IMR-90 (cell line): ENCODE data around the gene KCTD5. TPM values are rescaled to one million over a fixed set of nuclear protein-coding genes. Genes with fewer than 3 reads are reported as not detected.

Experiments used
- ATAC-seq: fragments of 200-7000 bp; cut with Tn5 transposase; 2 replicates; pipeline ENCODE4 v1.9.1; 2020; ENCODE audit warnings: low read depth, mild to moderate bottlenecking, moderate library complexity
- BruUV-seq: library from RNA; stranded (reverse); fragments of 400-500 nt; replicated peaks from 2 replicates; lab custom pipeline; 2021; lab: Mats Ljungman, UMichigan
- CTCF ChIA-PET: fragments of 300-600 bp; formaldehyde crosslinking; extraction: SDS; loops from one replicate; lab custom pipeline; 2021; ENCODE audit warnings: antibody characterized with exemption; lab: Yijun Ruan, JAX
- POLR2A ChIA-PET: fragments of 300-600 bp; sonication (Branson Sonifier 250); formaldehyde crosslinking; loops from one replicate; lab custom pipeline; 2022; ENCODE audit warnings: antibody characterized with exemption; ENCODE audit not compliant: unreplicated experiment; lab: Charles Lee
- DNase-seq: peaks from one replicate; pipeline ENCODE4 v3.0.0; 2013
- H2AFZ ChIP-seq: replicated peaks from 2 replicates; pipeline ENCODE3; 2013; ENCODE audit warnings: low read length, mild to moderate bottlenecking; ENCODE audit not compliant: poor library complexity
- H2AK5ac ChIP-seq: 2 replicates; pipeline ENCODE4 v1.6.1; 2013; ENCODE audit warnings: low read depth, low read length, inconsistent platforms
- H2AK9ac ChIP-seq: replicated peaks from 2 replicates; pipeline ENCODE3; 2013; ENCODE audit warnings: mild to moderate bottlenecking, low read depth, low read length, moderate library complexity; ENCODE audit not compliant: poor library complexity
- H2BK120ac ChIP-seq: 2 replicates; pipeline ENCODE4 v1.6.1; 2013; ENCODE audit warnings: low read depth, low read length, inconsistent platforms
- H2BK15ac ChIP-seq: 3 replicates; pipeline ENCODE4 v1.6.1; 2013; ENCODE audit warnings: low read depth, low read length, inconsistent platforms
- H2BK20ac ChIP-seq: 2 replicates; pipeline ENCODE4 v1.6.1; 2013; ENCODE audit warnings: low read depth, mild to moderate bottlenecking, inconsistent platforms, low read length, moderate library complexity
- H2BK5ac ChIP-seq: 2 replicates; pipeline ENCODE4 v1.6.1; 2013; ENCODE audit warnings: mild to moderate bottlenecking, low read depth, low read length, inconsistent platforms; ENCODE audit not compliant: poor library complexity, severe bottlenecking
- H3K14ac ChIP-seq: replicated peaks from 2 replicates; pipeline ENCODE4 v1.6.1; 2013; ENCODE audit warnings: low read depth, low read length, inconsistent platforms
- H3K18ac ChIP-seq: 2 replicates; pipeline ENCODE4 v1.6.1; 2013; ENCODE audit warnings: low read depth, low read length, control low read depth
- H3K23ac ChIP-seq: 2 replicates; pipeline ENCODE4 v1.6.1; 2013; ENCODE audit warnings: low read depth, low read length, inconsistent platforms
- H3K27ac ChIP-seq: 2 replicates; pipeline ENCODE4 v1.5.1; 2013; ENCODE audit warnings: mild to moderate bottlenecking, control low read depth, low read length; ENCODE audit not compliant: insufficient read depth
- H3K27me3 ChIP-seq: 2 replicates; pipeline ENCODE4 v1.6.1; 2013; ENCODE audit warnings: low read length; ENCODE audit not compliant: control insufficient read depth, insufficient read depth
- H3K36me3 ChIP-seq: 2 replicates; pipeline ENCODE4 v1.6.1; 2013; ENCODE audit warnings: low read length, mixed read lengths; ENCODE audit not compliant: control insufficient read depth, insufficient read depth
- H3K4ac ChIP-seq: 2 replicates; pipeline ENCODE4 v1.6.1; 2013; ENCODE audit warnings: low read depth, low read length, inconsistent platforms
- H3K4me1 ChIP-seq: 2 replicates; pipeline ENCODE4 v1.6.1; 2013; ENCODE audit warnings: low read length, mixed read lengths; ENCODE audit not compliant: control insufficient read depth, insufficient read depth
- H3K4me2 ChIP-seq: 2 replicates; pipeline ENCODE4 v1.6.1; 2013; ENCODE audit warnings: low read depth, mild to moderate bottlenecking, control low read depth, low read length, moderate library complexity
- H3K4me3 ChIP-seq: 2 replicates; pipeline ENCODE4 v1.5.1; 2013; ENCODE audit warnings: low read depth, mild to moderate bottlenecking, control low read depth, low read length, moderate library complexity; ENCODE audit not compliant: insufficient read depth
- H3K56ac ChIP-seq: 2 replicates; pipeline ENCODE4 v1.6.1; 2013; ENCODE audit warnings: low read length, inconsistent platforms; ENCODE audit not compliant: insufficient read depth; ENCODE audit errors: extremely low read depth
- H3K79me1 ChIP-seq, 2 experiments: 2 replicates each; pipeline ENCODE4 v1.6.1; 2013; ENCODE audit warnings: low read length in 2 of 2, inconsistent platforms in 1 of 2, low read depth in 1 of 2
- H3K9ac ChIP-seq: 2 replicates; pipeline ENCODE4 v1.6.1; 2013; ENCODE audit warnings: low read depth, low read length, control low read depth
- H3K9me1 ChIP-seq: 2 replicates; pipeline ENCODE4 v1.6.1; 2013; ENCODE audit warnings: low read length, inconsistent platforms; ENCODE audit not compliant: insufficient read depth
- H3K9me3 ChIP-seq: 2 replicates; pipeline ENCODE4 v1.6.1; 2013; ENCODE audit warnings: low read length; ENCODE audit not compliant: control insufficient read depth, insufficient read depth
- H4K20me1 ChIP-seq: 2 replicates; pipeline ENCODE4 v1.6.1; 2013; ENCODE audit warnings: low read length, inconsistent platforms; ENCODE audit not compliant: insufficient read depth
- H4K5ac ChIP-seq: 2 replicates; pipeline ENCODE4 v1.6.1; 2013; ENCODE audit warnings: mild to moderate bottlenecking, low read depth, low read length, control low read depth
- H4K8ac ChIP-seq, 2 experiments: 2 replicates each; pipeline ENCODE4 v1.6.1; 2013; ENCODE audit warnings: low read depth in 2 of 2, low read length in 2 of 2, control low read depth in 1 of 2, inconsistent platforms in 1 of 2
- H4K91ac ChIP-seq: 2 replicates; pipeline ENCODE4 v1.6.1; 2013; ENCODE audit warnings: low read depth, low read length, inconsistent platforms; ENCODE audit not compliant: insufficient read depth
- BHLHE40 ChIP-seq: fragments of 150-350 bp; IDR thresholded peaks from 2 replicates; pipeline ENCODE4 v1.6.1; 2016; ENCODE audit warnings: mild to moderate bottlenecking, low read depth, low read length
- CHD1 ChIP-seq: IDR thresholded peaks from 2 replicates; pipeline ENCODE4 v1.6.1; 2012; ENCODE audit warnings: low read depth, low read length, improper control_type of control experiment
- FOS ChIP-seq: fragments of 150-350 bp; IDR thresholded peaks from 2 replicates; pipeline ENCODE4 v1.6.1; 2016; ENCODE audit warnings: low read depth, low read length
- MAFK ChIP-seq: IDR thresholded peaks from 2 replicates; pipeline ENCODE4 v1.6.1; 2012; ENCODE audit warnings: low read depth, low read length, improper control_type of control experiment
- MAZ ChIP-seq: IDR thresholded peaks from 2 replicates; pipeline ENCODE4 v1.6.1; 2012; ENCODE audit warnings: low read depth, mild to moderate bottlenecking, low read length, improper control_type of control experiment, moderate library complexity, borderline replicate concordance
- MXI1 ChIP-seq: IDR thresholded peaks from 2 replicates; pipeline ENCODE4 v1.6.1; 2012; ENCODE audit warnings: low read depth, mild to moderate bottlenecking, low read length, moderate library complexity, borderline replicate concordance
- POLR2A ChIP-seq: IDR thresholded peaks from 2 replicates; pipeline ENCODE4 v1.6.1; 2012; ENCODE audit warnings: mild to moderate bottlenecking, low read depth, low read length
- RCOR1 ChIP-seq: IDR thresholded peaks from 2 replicates; pipeline ENCODE4 v1.6.1; 2012; ENCODE audit warnings: mild to moderate bottlenecking, low read length, improper control_type of control experiment; ENCODE audit not compliant: insufficient replicate concordance
- RFX5 ChIP-seq: IDR thresholded peaks from 2 replicates; pipeline ENCODE4 v1.8.0; 2012; ENCODE audit warnings: low read depth, mild to moderate bottlenecking, low read length, moderate library complexity
- SMC3 ChIP-seq: fragments of 150-350 bp; IDR thresholded peaks from 2 replicates; pipeline ENCODE4 v1.6.1; 2016; ENCODE audit warnings: low read depth, mild to moderate bottlenecking, antibody characterized with exemption, low read length, moderate library complexity
- USF2 ChIP-seq: fragments of 150-350 bp; IDR thresholded peaks from 2 replicates; pipeline ENCODE4 v1.6.1; 2017; ENCODE audit warnings: mild to moderate bottlenecking, antibody characterized with exemption, low read length, low read depth
- WGBS, 2 experiments: methylation state at CpG; one replicate each; pipeline versions ENCODE4 v1.1.5 to v1.1.7; 2013; ENCODE audit warnings: missing lambda C conversion rate in 2 of 2; ENCODE audit not compliant: insufficient read length in 1 of 2; ENCODE audit errors: extremely low coverage in 2 of 2; 5-methylcytosine and 5-hydroxymethylcytosine counted together
- dilution Hi-C: fragments of 300-500 bp; cut with HindIII; formaldehyde crosslinking; loops from one replicate; pipeline ENCODE4 v1.14.3; 2018; ENCODE audit warnings: low sequenced_read_pairs; ENCODE audit not compliant: unreplicated experiment
- in situ Hi-C: fragments of 300-500 bp; cut with MboI; formaldehyde crosslinking; loops from 3 replicates; pipeline ENCODE4 v1.14.3; 2019; ENCODE audit warnings: low sequenced_read_pairs, inconsistent platforms, mixed read lengths
- intact Hi-C: fragments of 100-400 bp; cut with micrococcal nuclease; formaldehyde crosslinking; loops from 2 replicates; pipeline ENCODE4 v1.10.0; 2022
- polyA plus RNA-seq, 3 experiments: library from polyadenylated mRNA; depleted of rRNA; stranded (reverse); fragments of >200 nt; gene quantifications; 2 replicates each; pipeline ENCODE4 v1.2.3, GENCODE V29; 2012; ENCODE audit warnings: low replicate concordance in 1 of 3
- total RNA-seq: library from RNA; depleted of rRNA; stranded (reverse); fragments of >200 nt; gene quantifications from 2 replicates; pipeline ENCODE4 v1.2.3, GENCODE V29; 2012
- TF ChIP-seq, protein P1 (sequence below): conservative IDR thresholded peaks from 2 replicates; pipeline ENCODE4 v1.5.1; 2012; ENCODE audit warnings: mild to moderate bottlenecking, low read depth, low read length, improper control_type of control experiment
- TF ChIP-seq, protein P2 (sequence below): fragments of 150-350 bp; IDR thresholded peaks from 2 replicates; pipeline ENCODE4 v1.6.1; 2016; ENCODE audit warnings: low read depth, mild to moderate bottlenecking, low read length, moderate library complexity, borderline replicate concordance

KCTD5 gene
- total and polyA plus RNA-seq, 2 of the 4 experiments (the other 2 are of a cell fraction) = 17.2 to 56.2 TPM

- peak overlapping the region; percentile 64 for H3K9ac ChIP-seq
- H3K9me1 ChIP-seq = no peaks in the 10 kb centered on the region
- peak overlapping the region; percentile 12; the same call in 1 of the 2 replicates for H4K91ac ChIP-seq
- no peak overlapping the region for H2BK15ac ChIP-seq
- intact Hi-C loops = no loop called here
- peak overlapping the region; percentile 65 to 82; a peak in 2 of 4 replicates for H4K8ac ChIP-seq
- dilution Hi-C loops = no loop called here
- no peak overlapping the region; the same call in 1 of the 2 replicates for H3K56ac ChIP-seq
- peak overlapping the region; percentile 93 for H2AFZ ChIP-seq
- no TSS peak for BruUV-seq
- POLR2A ChIA-PET = no interaction called here
- peak overlapping the region; percentile 63 for H3K14ac ChIP-seq
- no peaks in the 10 kb centered on the region for H3K4me1 ChIP-seq
- CTCF ChIA-PET = no interaction called here
- H3K9me3 ChIP-seq = no peaks in the 10 kb centered on the region
- peak overlapping the region; percentile 44 for H3K4me3 ChIP-seq
- ATAC-seq = peak; percentile 97
- in situ Hi-C loops = no loop called here
- H4K20me1 ChIP-seq = no peaks in the 10 kb centered on the region
- H2BK120ac ChIP-seq = no peak overlapping the region
- peak overlapping the region; percentile 78 for H3K4me2 ChIP-seq
- H3K27ac ChIP-seq = peak overlapping the region; percentile 77
- no peaks in the 10 kb centered on the region for H3K36me3 ChIP-seq
- no peaks in the 10 kb centered on the region for H3K79me1 ChIP-seq
- WGBS, 2 experiments = no CpG with 5 or more reads among the region's 99 CpGs
- peaks cover 9% of the 10 kb centered on the region; the same call in 1 of the 2 replicates for H3K27me3 ChIP-seq
- peak overlapping the region; percentile 30; the same call in 1 of the 2 replicates for H4K5ac ChIP-seq
- no peak overlapping the region for H2AK5ac ChIP-seq
- peak overlapping the region; percentile 23 for H2AK9ac ChIP-seq
- DNase-seq = peak; percentile 68
- no peak overlapping the region for H2BK20ac ChIP-seq
- H3K23ac ChIP-seq = no peak overlapping the region
- H3K18ac ChIP-seq = no peak overlapping the region; the same call in 1 of the 2 replicates
- peak overlapping the region; percentile 75 for H3K4ac ChIP-seq
- H2BK5ac ChIP-seq = no peak overlapping the region
- TF ChIP-seq MAFK (no peak), MXI1 (no peak), USF2 (no peak), MAZ (peak; percentile 53; the same call in 1 of the 2 replicates), SMC3 (peak; percentile 24; the same call in 1 of the 2 replicates), BHLHE40 (no peak), RCOR1 (no peak), RFX5 (no peak), FOS (no peak), CHD1 (no peak), POLR2A (peak; percentile 34; the same call in 1 of the 2 replicates)
- TF ChIP-seq, protein P1, sequence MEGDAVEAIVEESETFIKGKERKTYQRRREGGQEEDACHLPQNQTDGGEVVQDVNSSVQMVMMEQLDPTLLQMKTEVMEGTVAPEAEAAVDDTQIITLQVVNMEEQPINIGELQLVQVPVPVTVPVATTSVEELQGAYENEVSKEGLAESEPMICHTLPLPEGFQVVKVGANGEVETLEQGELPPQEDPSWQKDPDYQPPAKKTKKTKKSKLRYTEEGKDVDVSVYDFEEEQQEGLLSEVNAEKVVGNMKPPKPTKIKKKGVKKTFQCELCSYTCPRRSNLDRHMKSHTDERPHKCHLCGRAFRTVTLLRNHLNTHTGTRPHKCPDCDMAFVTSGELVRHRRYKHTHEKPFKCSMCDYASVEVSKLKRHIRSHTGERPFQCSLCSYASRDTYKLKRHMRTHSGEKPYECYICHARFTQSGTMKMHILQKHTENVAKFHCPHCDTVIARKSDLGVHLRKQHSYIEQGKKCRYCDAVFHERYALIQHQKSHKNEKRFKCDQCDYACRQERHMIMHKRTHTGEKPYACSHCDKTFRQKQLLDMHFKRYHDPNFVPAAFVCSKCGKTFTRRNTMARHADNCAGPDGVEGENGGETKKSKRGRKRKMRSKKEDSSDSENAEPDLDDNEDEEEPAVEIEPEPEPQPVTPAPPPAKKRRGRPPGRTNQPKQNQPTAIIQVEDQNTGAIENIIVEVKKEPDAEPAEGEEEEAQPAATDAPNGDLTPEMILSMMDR = peak; percentile 58
- TF ChIP-seq, protein P2, sequence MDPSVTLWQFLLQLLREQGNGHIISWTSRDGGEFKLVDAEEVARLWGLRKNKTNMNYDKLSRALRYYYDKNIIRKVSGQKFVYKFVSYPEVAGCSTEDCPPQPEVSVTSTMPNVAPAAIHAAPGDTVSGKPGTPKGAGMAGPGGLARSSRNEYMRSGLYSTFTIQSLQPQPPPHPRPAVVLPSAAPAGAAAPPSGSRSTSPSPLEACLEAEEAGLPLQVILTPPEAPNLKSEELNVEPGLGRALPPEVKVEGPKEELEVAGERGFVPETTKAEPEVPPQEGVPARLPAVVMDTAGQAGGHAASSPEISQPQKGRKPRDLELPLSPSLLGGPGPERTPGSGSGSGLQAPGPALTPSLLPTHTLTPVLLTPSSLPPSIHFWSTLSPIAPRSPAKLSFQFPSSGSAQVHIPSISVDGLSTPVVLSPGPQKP = no peak
Observed at GRCh38 chr16:2720719-2721633, 38.7 kb downstream of the KCTD5 start.
